PC-9 (cell line): Measurements from ENCODE around the gene NXT1. TPM values are rescaled to one million over a fixed set of nuclear protein-coding genes. Genes with fewer than 3 reads are reported as not detected.

Source experiments
- BruUV-seq: library from RNA; stranded (reverse); fragments of 400-500 nt; replicated peaks from 2 replicates; lab custom pipeline; 2021; lab: Mats Ljungman, UMichigan
- CTCF ChIA-PET: fragments of 300-600 bp; sonication (Branson Sonifier 250); formaldehyde crosslinking; loops from one replicate; lab custom pipeline; 2022; ENCODE audit warnings: antibody characterized with exemption; lab: Charles Lee
- POLR2A ChIA-PET: fragments of 300-600 bp; sonication (Branson Sonifier 250); formaldehyde crosslinking; loops from one replicate; lab custom pipeline; 2022; ENCODE audit warnings: antibody characterized with exemption; ENCODE audit not compliant: unreplicated experiment; lab: Charles Lee
- DNase-seq, 2 experiments: peaks; one replicate each; pipeline versions ENCODE4 v3.0.0 to v3.0.0-alpha.2; 2015 to 2022; ENCODE audit warnings: mixed read lengths in 1 of 2
- H2AFZ ChIP-seq: fragments of 200-600 bp; sonication (generic); 2 replicates; pipeline ENCODE4 v1.8.1; 2017; ENCODE audit warnings: antibody characterized with exemption
- H3F3A ChIP-seq: fragments of 200-600 bp; sonication (generic); 2 replicates; pipeline ENCODE4 v1.8.1; 2017; ENCODE audit warnings: antibody characterized with exemption, mild to moderate bottlenecking, low read depth; ENCODE audit not compliant: insufficient read depth
- H3K27ac ChIP-seq: fragments of 200-600 bp; sonication (generic); 2 replicates; pipeline ENCODE4 v1.6.1; 2016; ENCODE audit warnings: mixed run types
- H3K27me3 ChIP-seq: fragments of 200-600 bp; sonication (generic); 2 replicates; pipeline ENCODE4 v1.6.1; 2016; ENCODE audit warnings: low read depth, mixed run types; ENCODE audit not compliant: insufficient read depth
- H3K36me3 ChIP-seq: fragments of 200-600 bp; sonication (generic); 2 replicates; pipeline ENCODE4 v1.6.1; 2016; ENCODE audit warnings: low read depth, mixed run types
- H3K4me1 ChIP-seq: fragments of 200-600 bp; sonication (generic); replicated peaks from 2 replicates; pipeline ENCODE4 v1.6.1; 2016; ENCODE audit warnings: mixed run types; ENCODE audit not compliant: insufficient read depth
- H3K4me2 ChIP-seq: fragments of 200-600 bp; sonication (generic); 2 replicates; pipeline ENCODE4 v1.6.1; 2017; ENCODE audit warnings: mixed run types
- H3K4me3 ChIP-seq: fragments of 200-600 bp; sonication (generic); 2 replicates; pipeline ENCODE4 v1.6.1; 2016; ENCODE audit warnings: mixed run types
- H3K79me2 ChIP-seq: fragments of 200-600 bp; sonication (generic); 2 replicates; pipeline ENCODE4 v1.6.1; 2017; ENCODE audit warnings: low read depth, mixed run types
- H3K9me2 ChIP-seq: fragments of 200-600 bp; sonication (generic); 2 replicates; pipeline ENCODE4 v1.8.1; 2017; ENCODE audit warnings: mild to moderate bottlenecking; ENCODE audit not compliant: insufficient read depth
- H3K9me3 ChIP-seq: fragments of 200-600 bp; sonication (generic); 2 replicates; pipeline ENCODE4 v1.8.1; 2016; ENCODE audit warnings: low read depth; ENCODE audit not compliant: insufficient read depth
- H4K20me1 ChIP-seq: fragments of 200-600 bp; sonication (generic); 2 replicates; pipeline ENCODE4 v1.8.1; 2017; ENCODE audit not compliant: insufficient read depth
- EZH2 ChIP-seq: fragments of 200-600 bp; sonication (generic); IDR thresholded peaks from 2 replicates; pipeline ENCODE4 v1.8.0; 2017; ENCODE audit warnings: antibody characterized with exemption, low read depth
- intact Hi-C: fragments of 100-400 bp; cut with micrococcal nuclease; formaldehyde crosslinking; loops from one replicate; pipeline ENCODE4 v1.10.0; 2022; ENCODE audit not compliant: unreplicated experiment
- total RNA-seq: library from RNA; stranded (reverse); gene quantifications from 2 replicates; pipeline ENCODE4 v1.2.3, GENCODE V29; 2021
- TF ChIP-seq, protein P1 (sequence below): fragments of 200-600 bp; sonication (generic); conservative IDR thresholded peaks from 2 replicates; pipeline ENCODE4 v1.6.1; 2017; ENCODE audit warnings: mixed run types, antibody characterized with exemption, mild to moderate bottlenecking, moderate library complexity

The NXT1 gene
- total RNA-seq, 1 experiment from 2014 or later: 29.8 TPM

DNA sequence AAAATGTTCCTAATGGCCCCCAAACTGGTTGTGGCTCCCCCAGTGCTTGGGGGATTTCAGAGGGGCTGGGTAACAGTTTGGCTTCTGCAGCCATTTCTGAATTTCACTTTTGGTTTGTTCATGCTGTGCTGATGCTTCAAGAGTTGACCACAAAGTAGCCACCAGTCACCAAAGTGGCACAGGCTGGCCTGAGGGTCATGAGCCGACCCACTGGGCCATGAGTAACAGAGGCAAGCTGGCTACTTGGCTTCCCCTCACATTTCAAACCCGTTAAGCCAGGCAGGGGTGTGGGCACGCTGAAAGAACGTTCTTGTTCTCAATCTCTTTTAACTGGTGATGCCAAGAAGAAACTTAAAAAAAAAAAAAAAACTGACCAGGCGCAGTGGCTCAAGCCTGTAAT, 15.1 kb upstream of the NXT1 start:
- no peak for DNase-seq
- H3K4me3 ChIP-seq: no peak overlapping the region
- intact Hi-C loops: no loop called here
- H3K36me3 ChIP-seq: no peaks in the 10 kb centered on the region
- no TSS peak for BruUV-seq
- H3K27ac ChIP-seq: no peak overlapping the region
- CTCF ChIA-PET: no interaction called here
- H3K4me2 ChIP-seq: no peak overlapping the region
- no peak for TF ChIP-seq EZH2
- TF ChIP-seq, protein P1, sequence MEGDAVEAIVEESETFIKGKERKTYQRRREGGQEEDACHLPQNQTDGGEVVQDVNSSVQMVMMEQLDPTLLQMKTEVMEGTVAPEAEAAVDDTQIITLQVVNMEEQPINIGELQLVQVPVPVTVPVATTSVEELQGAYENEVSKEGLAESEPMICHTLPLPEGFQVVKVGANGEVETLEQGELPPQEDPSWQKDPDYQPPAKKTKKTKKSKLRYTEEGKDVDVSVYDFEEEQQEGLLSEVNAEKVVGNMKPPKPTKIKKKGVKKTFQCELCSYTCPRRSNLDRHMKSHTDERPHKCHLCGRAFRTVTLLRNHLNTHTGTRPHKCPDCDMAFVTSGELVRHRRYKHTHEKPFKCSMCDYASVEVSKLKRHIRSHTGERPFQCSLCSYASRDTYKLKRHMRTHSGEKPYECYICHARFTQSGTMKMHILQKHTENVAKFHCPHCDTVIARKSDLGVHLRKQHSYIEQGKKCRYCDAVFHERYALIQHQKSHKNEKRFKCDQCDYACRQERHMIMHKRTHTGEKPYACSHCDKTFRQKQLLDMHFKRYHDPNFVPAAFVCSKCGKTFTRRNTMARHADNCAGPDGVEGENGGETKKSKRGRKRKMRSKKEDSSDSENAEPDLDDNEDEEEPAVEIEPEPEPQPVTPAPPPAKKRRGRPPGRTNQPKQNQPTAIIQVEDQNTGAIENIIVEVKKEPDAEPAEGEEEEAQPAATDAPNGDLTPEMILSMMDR: no peak
- POLR2A ChIA-PET: no interaction called here
- H3K79me2 ChIP-seq: no peaks in the 10 kb centered on the region
- H3K9me3 ChIP-seq: no peaks in the 10 kb centered on the region
- H4K20me1 ChIP-seq: no peaks in the 10 kb centered on the region
- H3F3A ChIP-seq: no peaks in the 10 kb centered on the region
- no peaks in the 10 kb centered on the region for H3K27me3 ChIP-seq
- H3K4me1 ChIP-seq: no peaks in the 10 kb centered on the region; the same call in 1 of the 2 replicates
- no peak overlapping the region for H2AFZ ChIP-seq
- H3K9me2 ChIP-seq: no peaks in the 10 kb centered on the region

DNA sequence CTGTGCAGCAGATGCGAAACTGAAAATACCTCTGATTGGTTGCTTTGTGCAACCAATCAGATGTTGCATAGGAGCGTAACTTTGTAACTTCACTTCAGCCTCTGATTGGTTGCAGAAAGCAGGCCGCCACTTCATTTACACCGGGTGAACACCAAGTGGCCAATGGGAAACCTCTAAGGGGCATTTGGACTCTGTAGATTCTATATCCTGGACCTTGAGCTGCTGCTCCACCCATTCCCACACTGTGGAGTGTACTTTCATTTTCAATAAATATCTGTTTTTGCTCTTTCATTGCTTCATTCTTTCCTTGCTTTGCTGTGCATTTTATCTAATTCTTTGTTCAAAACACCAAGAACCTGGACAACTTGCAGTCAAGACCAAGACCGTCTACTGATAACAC, 14.1 kb upstream of the NXT1 start:
- H3F3A ChIP-seq: no peaks in the 10 kb centered on the region
- DNase-seq: peak in 1 of 2 experiments; percentile 4
- H3K4me3 ChIP-seq: no peak overlapping the region
- ChIA-PET CTCF (no interaction called here), POLR2A (no interaction called here)
- no peaks in the 10 kb centered on the region for H3K27me3 ChIP-seq
- BruUV-seq: no TSS peak
- no peaks in the 10 kb centered on the region for H3K9me3 ChIP-seq
- no peak overlapping the region for H2AFZ ChIP-seq
- intact Hi-C loops: no loop called here
- no peaks in the 10 kb centered on the region for H4K20me1 ChIP-seq
- no peaks in the 10 kb centered on the region for H3K9me2 ChIP-seq
- H3K4me2 ChIP-seq: no peak overlapping the region
- H3K4me1 ChIP-seq: no peaks in the 10 kb centered on the region; the same call in 1 of the 2 replicates
- H3K27ac ChIP-seq: no peak overlapping the region
- H3K79me2 ChIP-seq: no peaks in the 10 kb centered on the region
- no peaks in the 10 kb centered on the region for H3K36me3 ChIP-seq
- TF ChIP-seq, protein P1: no peak
- no peak for TF ChIP-seq EZH2

DNA sequence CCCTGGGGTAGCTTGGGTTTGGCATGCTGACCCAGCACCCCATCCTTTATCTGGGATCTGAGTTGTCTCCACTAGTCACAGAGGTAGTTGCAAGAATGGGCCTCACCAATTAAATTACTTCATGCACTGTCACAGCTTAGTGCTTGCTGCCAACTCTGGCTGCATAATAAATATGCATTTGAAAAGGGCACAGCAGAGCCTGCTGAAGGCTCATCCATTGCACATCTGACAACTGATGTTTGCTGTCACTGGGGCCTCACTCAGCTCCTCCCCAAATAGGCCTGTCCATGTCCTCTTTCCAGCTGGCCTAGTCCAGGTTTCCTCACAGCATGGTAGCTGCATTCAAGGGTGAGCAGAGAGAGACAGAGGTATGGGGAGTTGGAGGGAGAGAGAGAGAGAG, 13.3 kb upstream of the NXT1 start:
- ChIA-PET POLR2A (no interaction called here), CTCF (interaction anchor here (0.6 kb wide), 1 partner anchor 9 kb away, joined by 3 read pairs; no protein-coding TSS in a partner anchor)
- no peak overlapping the region for H3K27ac ChIP-seq
- no peaks in the 10 kb centered on the region for H4K20me1 ChIP-seq
- H3K27me3 ChIP-seq: no peaks in the 10 kb centered on the region
- H3K36me3 ChIP-seq: no peaks in the 10 kb centered on the region
- no peaks in the 10 kb centered on the region for H3F3A ChIP-seq
- peak in 1 of 2 experiments; percentile 9 for DNase-seq
- no peaks in the 10 kb centered on the region for H3K4me1 ChIP-seq
- TF ChIP-seq, protein P1: no peak
- no peak for TF ChIP-seq EZH2
- BruUV-seq: no TSS peak
- H3K9me3 ChIP-seq: no peaks in the 10 kb centered on the region
- H3K79me2 ChIP-seq: no peaks in the 10 kb centered on the region
- H3K9me2 ChIP-seq: no peaks in the 10 kb centered on the region
- intact Hi-C loops: no loop called here
- H3K4me3 ChIP-seq: no peak overlapping the region
- H2AFZ ChIP-seq: no peak overlapping the region
- H3K4me2 ChIP-seq: no peak overlapping the region
